SK-N-SH (cell line): Measurements from ENCODE around the gene INAFM2. TPM values are rescaled to one million over a fixed set of nuclear protein-coding genes. Genes with fewer than 3 reads are reported as not detected.

Experiments used
- CTCF ChIA-PET: fragments of 300-600, 350-600 bp; formaldehyde crosslinking; extraction: SDS; loops from one replicate; lab custom pipeline; 2021; lab: Yijun Ruan, JAX
- POLR2A ChIA-PET: fragments of 350-600 bp; sonication (Branson Sonifier 250); formaldehyde crosslinking; extraction: SDS; loops from one replicate; lab custom pipeline; 2020; ENCODE audit warnings: antibody characterized with exemption, inconsistent platforms; lab: Yijun Ruan, JAX
- DNase-seq: peaks from one replicate; pipeline ENCODE4 v3.0.0; 2012
- H2AFZ ChIP-seq: fragments of 200-600 bp; sonication (generic); 2 replicates; pipeline ENCODE4 v1.8.1; 2016; ENCODE audit warnings: antibody characterized with exemption, mild to moderate bottlenecking, low read depth
- H3F3A ChIP-seq: fragments of 200-600 bp; sonication (generic); replicated peaks from 2 replicates; pipeline ENCODE3; 2016; ENCODE audit warnings: antibody characterized with exemption, mild to moderate bottlenecking; ENCODE audit not compliant: insufficient read depth
- H3K27ac ChIP-seq, 2 experiments: fragments of 200-500 bp in 1 of 2; fragments of 200-600 bp in 1 of 2; sonication (Bioruptor generic) in 1 of 2; sonication (generic), shearing (Covaris generic) in 1 of 2; 2 replicates each; pipeline versions ENCODE4 v1.5.1 to v1.6.1; 2014 to 2016; ENCODE audit warnings: low read depth in 2 of 2, inconsistent platforms in 1 of 2, low read length in 1 of 2, mild to moderate bottlenecking in 1 of 2, mixed read lengths in 1 of 2
- H3K27me3 ChIP-seq: fragments of 200-600 bp; sonication (generic), shearing (Covaris generic); 2 replicates; pipeline ENCODE4 v1.6.1; 2016; ENCODE audit warnings: mixed run types; ENCODE audit not compliant: insufficient read depth
- H3K36me3 ChIP-seq, 2 experiments: fragments of 200-500 bp in 1 of 2; fragments of 200-600 bp in 1 of 2; sonication (Bioruptor generic) in 1 of 2; sonication (generic) in 1 of 2; replicated peaks in 1 of 2; 2 replicates each; pipeline versions ENCODE3 to v1.5.1; 2014 to 2016; ENCODE audit warnings: low read length in 1 of 2, mild to moderate bottlenecking in 1 of 2; ENCODE audit not compliant: insufficient read depth in 2 of 2, control insufficient read depth in 1 of 2
- H3K4me1 ChIP-seq, 2 experiments: fragments of 200-500 bp in 1 of 2; fragments of 200-600 bp in 1 of 2; sonication (Bioruptor generic) in 1 of 2; sonication (generic), shearing (Covaris generic) in 1 of 2; 2 replicates each; pipeline versions ENCODE4 v1.5.1 to v1.6.1; 2014 to 2016; ENCODE audit warnings: low read depth in 1 of 2, low read length in 1 of 2, mixed run types in 1 of 2; ENCODE audit not compliant: insufficient read depth in 2 of 2, control insufficient read depth in 1 of 2
- H3K4me2 ChIP-seq: fragments of 200-600 bp; sonication (generic), shearing (Covaris generic); 2 replicates; pipeline ENCODE4 v1.6.1; 2017; ENCODE audit warnings: mixed run types
- H3K4me3 ChIP-seq, 2 experiments: fragments of 200-500 bp in 1 of 2; fragments of 200-600 bp in 1 of 2; sonication (Bioruptor generic) in 1 of 2; sonication (generic), shearing (Covaris generic) in 1 of 2; 2 replicates each; pipeline versions ENCODE4 v1.5.1 to v1.8.1; 2014 to 2016; ENCODE audit warnings: low read depth in 2 of 2, inconsistent platforms in 1 of 2, low read length in 1 of 2, mild to moderate bottlenecking in 1 of 2, mixed read lengths in 1 of 2, moderate library complexity in 1 of 2
- H3K79me2 ChIP-seq: fragments of 200-600 bp; sonication (generic); 2 replicates; pipeline ENCODE4 v1.8.1; 2017; ENCODE audit warnings: mild to moderate bottlenecking; ENCODE audit not compliant: insufficient read depth
- H3K9ac ChIP-seq: fragments of 200-600 bp; sonication (generic); 2 replicates; pipeline ENCODE4 v1.6.1; 2017; ENCODE audit warnings: mixed run types
- H3K9me2 ChIP-seq: fragments of 200-600 bp; sonication (generic); 2 replicates; pipeline ENCODE4 v1.6.1; 2017; ENCODE audit warnings: mixed run types
- H3K9me3 ChIP-seq: fragments of 200-600 bp; sonication (generic); 2 replicates; pipeline ENCODE4 v1.6.1; 2017; ENCODE audit warnings: mixed run types, mild to moderate bottlenecking, moderate library complexity
- H4K20me1 ChIP-seq: fragments of 200-600 bp; sonication (generic); 2 replicates; pipeline ENCODE4 v1.6.1; 2017; ENCODE audit warnings: mild to moderate bottlenecking, mixed run types; ENCODE audit not compliant: insufficient read depth
- CHD2 ChIP-seq: fragments of 150-350 bp; IDR thresholded peaks from 2 replicates; pipeline ENCODE4 v1.6.1; 2018; ENCODE audit warnings: low read length; ENCODE audit not compliant: partially characterized antibody
- FOSL2 ChIP-seq: IDR thresholded peaks from 2 replicates; pipeline ENCODE4 v1.4.0; 2012; ENCODE audit warnings: low read depth, mild to moderate bottlenecking, moderate library complexity, borderline replicate concordance
- FOXM1 ChIP-seq: IDR thresholded peaks from 2 replicates; pipeline ENCODE4 v1.4.0; 2012; ENCODE audit warnings: low read depth, mild to moderate bottlenecking
- GATA2 ChIP-seq: sonication (generic); formaldehyde crosslinking; IDR thresholded peaks from 2 replicates; pipeline ENCODE4 v1.5.0; 2020; ENCODE audit warnings: mild to moderate bottlenecking, missing genetic modification reagents
- JUND ChIP-seq: IDR thresholded peaks from 2 replicates; pipeline ENCODE4 v1.4.0; 2012
- MXI1 ChIP-seq: IDR thresholded peaks from 2 replicates; pipeline ENCODE4 v1.6.1; 2012; ENCODE audit warnings: mild to moderate bottlenecking, low read depth, low read length, improper control_type of control experiment
- POLR2AphosphoS5 ChIP-seq: IDR thresholded peaks from 2 replicates; pipeline ENCODE4 v1.6.1; 2012; ENCODE audit warnings: low read depth, low read length
- SIN3A ChIP-seq: IDR thresholded peaks from 2 replicates; pipeline ENCODE4 v1.6.1; 2012; ENCODE audit warnings: low read depth, mild to moderate bottlenecking, low read length, moderate library complexity, borderline replicate concordance
- SMC3 ChIP-seq: IDR thresholded peaks from 2 replicates; pipeline ENCODE4 v1.6.1; 2012; ENCODE audit warnings: low read depth, low read length, improper control_type of control experiment
- TAF1 ChIP-seq: IDR thresholded peaks from 2 replicates; pipeline ENCODE4 v1.6.1; 2012; ENCODE audit warnings: low read depth, mild to moderate bottlenecking, low read length, moderate library complexity, borderline replicate concordance
- WGBS: methylation state at CpG from one replicate; pipeline ENCODE4 v1.1.6; 2017; ENCODE audit warnings: low lambda C conversion rate; 5-methylcytosine and 5-hydroxymethylcytosine counted together
- polyA plus RNA-seq, 3 experiments: library from polyadenylated mRNA; depleted of rRNA; stranded (reverse); fragments of >200 nt; gene quantifications; 2 replicates each; pipeline ENCODE4 v1.2.3, GENCODE V29; 2012
- TF ChIP-seq, protein P1 (sequence below): fragments of 150-350 bp; IDR thresholded peaks from 2 replicates; pipeline ENCODE4 v1.6.1; 2016; ENCODE audit warnings: mild to moderate bottlenecking, low read depth, low read length
- TF ChIP-seq, protein P2 (sequence below): fragments of 150-350 bp; IDR thresholded peaks from 2 replicates; pipeline ENCODE4 v1.6.1; 2017; ENCODE audit warnings: antibody characterized with exemption, low read length, low read depth, borderline replicate concordance
- TF ChIP-seq, protein P3 (sequence below): IDR thresholded peaks from 2 replicates; pipeline ENCODE4 v1.4.0; 2012; ENCODE audit warnings: low read depth
- TF ChIP-seq, protein P4 (sequence below): IDR thresholded peaks from 2 replicates; pipeline ENCODE4 v1.4.0; 2012; ENCODE audit warnings: low read depth, borderline replicate concordance
- TF ChIP-seq, protein P5 (sequence below): fragments of 200-600 bp; sonication (generic); IDR thresholded peaks from 2 replicates; pipeline ENCODE4 v1.6.1; 2017; ENCODE audit warnings: antibody characterized with exemption, mild to moderate bottlenecking, moderate library complexity
- TF ChIP-seq, protein P6 (sequence below): IDR thresholded peaks from 2 replicates; pipeline ENCODE4; 2012

Gene INAFM2
- polyA plus RNA-seq, 1 of the 3 experiments (the other 2 are of a cell fraction) = 7.8 TPM

DNA sequence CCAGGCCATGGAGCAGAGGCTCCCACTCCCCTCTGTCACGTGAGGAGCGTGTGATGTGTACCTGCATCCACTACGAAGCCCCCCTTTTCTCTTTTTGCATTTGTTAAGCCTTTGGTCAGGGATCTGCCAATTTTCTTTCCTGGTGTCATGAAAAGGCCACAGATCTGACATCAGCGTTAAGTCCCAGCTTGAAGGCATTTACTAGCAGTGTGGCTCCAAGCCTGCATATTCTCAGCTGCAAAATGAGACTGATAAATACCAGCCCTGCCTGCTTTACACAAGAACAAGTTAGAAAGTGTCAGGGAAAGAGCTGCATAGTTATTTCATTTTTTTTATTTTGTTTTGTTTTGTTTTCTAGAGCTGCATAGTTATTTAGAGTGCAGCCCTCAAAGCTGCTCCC lies 38.3 kb upstream of the INAFM2 start:
- Histone ChIP-seq H3K4me1 (peaks cover 6 to 23% of the 10 kb centered on the region in 2 experiments; a peak in 3 of 4 replicates), H3K4me3 (no peak overlapping the region), H3K4me2 (peak overlapping the region; percentile 23; the same call in 1 of the 2 replicates), H3K27me3 (peaks cover 18% of the 10 kb centered on the region), H4K20me1 (no peaks in the 10 kb centered on the region), H3K79me2 (no peaks in the 10 kb centered on the region), H3K36me3 (no peaks in the 10 kb centered on the region), H3K9ac (no peak overlapping the region), H3K9me2 (no peaks in the 10 kb centered on the region), H3K9me3 (no peaks in the 10 kb centered on the region), H3F3A (peaks cover 13% of the 10 kb centered on the region), H2AFZ (no peak overlapping the region), H3K27ac (no peak overlapping the region; a peak in 1 of 4 replicates)
- TF ChIP-seq, protein P1, sequence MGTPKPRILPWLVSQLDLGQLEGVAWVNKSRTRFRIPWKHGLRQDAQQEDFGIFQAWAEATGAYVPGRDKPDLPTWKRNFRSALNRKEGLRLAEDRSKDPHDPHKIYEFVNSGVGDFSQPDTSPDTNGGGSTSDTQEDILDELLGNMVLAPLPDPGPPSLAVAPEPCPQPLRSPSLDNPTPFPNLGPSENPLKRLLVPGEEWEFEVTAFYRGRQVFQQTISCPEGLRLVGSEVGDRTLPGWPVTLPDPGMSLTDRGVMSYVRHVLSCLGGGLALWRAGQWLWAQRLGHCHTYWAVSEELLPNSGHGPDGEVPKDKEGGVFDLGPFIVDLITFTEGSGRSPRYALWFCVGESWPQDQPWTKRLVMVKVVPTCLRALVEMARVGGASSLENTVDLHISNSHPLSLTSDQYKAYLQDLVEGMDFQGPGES = no peak
- POLR2A ChIA-PET = interaction anchor here (0.7 to 1.5 kb wide), 2 partner anchors 16 to 56 kb away, joined by 4 to 5 read pairs; no protein-coding TSS in a partner anchor
- 77% methylated on average over 4 of the region's 4 CpGs for WGBS
- no peak for DNase-seq
- CTCF ChIA-PET = interaction anchor here (1.2 to 66.3 kb wide), 5 partner anchors 9 to 68 kb away, joined by 4 to 2194 read pairs (median 9); partner anchors contain the start of genes CCDC9B, DISP2, INAFM2 and PHGR1

DNA sequence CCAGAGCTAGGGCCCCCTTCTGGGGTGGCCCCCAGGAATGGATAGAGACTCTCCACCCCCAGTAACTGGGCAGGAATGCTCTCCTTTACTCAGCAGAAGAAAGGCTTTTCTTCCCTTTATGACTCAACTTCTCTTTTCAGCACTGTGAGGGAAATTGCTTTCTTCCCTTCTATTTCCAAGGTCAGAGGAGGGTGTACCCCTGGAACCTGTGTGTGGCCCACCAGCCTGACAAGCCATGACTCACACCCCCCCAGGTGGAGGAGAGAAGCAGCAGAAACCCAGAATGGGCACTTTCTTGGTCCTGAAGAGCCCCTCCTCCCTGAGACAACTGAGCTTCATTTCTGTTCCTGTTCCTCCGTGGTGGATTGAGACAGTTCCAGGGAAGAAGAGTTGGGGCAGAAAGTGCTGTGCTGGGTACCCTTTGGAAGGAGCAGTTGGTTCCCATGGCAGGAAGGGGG lies 37.9 kb upstream of the INAFM2 start:
- WGBS = 64% methylated on average over 1 of the region's 1 CpG
- H3K9ac ChIP-seq = no peak overlapping the region
- no peak overlapping the region for H2AFZ ChIP-seq
- CTCF ChIA-PET = interaction anchor here (0.6 to 66.3 kb wide), 6 partner anchors 10 to 68 kb away, joined by 3 to 2194 read pairs (median 6); partner anchors contain the start of genes CCDC9B, DISP2, INAFM2 and PHGR1
- DNase-seq = no peak
- H3K4me1 ChIP-seq = peaks cover 6 to 27% of the 10 kb centered on the region in 2 experiments; a peak in 3 of 4 replicates
- H3K27me3 ChIP-seq = peaks cover 18% of the 10 kb centered on the region
- no peak for TF ChIP-seq FOXM1
- TF ChIP-seq, protein P2, sequence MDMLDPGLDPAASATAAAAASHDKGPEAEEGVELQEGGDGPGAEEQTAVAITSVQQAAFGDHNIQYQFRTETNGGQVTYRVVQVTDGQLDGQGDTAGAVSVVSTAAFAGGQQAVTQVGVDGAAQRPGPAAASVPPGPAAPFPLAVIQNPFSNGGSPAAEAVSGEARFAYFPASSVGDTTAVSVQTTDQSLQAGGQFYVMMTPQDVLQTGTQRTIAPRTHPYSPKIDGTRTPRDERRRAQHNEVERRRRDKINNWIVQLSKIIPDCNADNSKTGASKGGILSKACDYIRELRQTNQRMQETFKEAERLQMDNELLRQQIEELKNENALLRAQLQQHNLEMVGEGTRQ = no peak
- TF ChIP-seq, protein P3, sequence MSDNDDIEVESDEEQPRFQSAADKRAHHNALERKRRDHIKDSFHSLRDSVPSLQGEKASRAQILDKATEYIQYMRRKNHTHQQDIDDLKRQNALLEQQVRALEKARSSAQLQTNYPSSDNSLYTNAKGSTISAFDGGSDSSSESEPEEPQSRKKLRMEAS = no peak
- no peak for TF ChIP-seq FOSL2
- TF ChIP-seq POLR2AphosphoS5 = no peak
- TF ChIP-seq TAF1 = no peak
- TF ChIP-seq GATA2 = no peak
- TF ChIP-seq MXI1 = no peak
- TF ChIP-seq, protein P4, sequence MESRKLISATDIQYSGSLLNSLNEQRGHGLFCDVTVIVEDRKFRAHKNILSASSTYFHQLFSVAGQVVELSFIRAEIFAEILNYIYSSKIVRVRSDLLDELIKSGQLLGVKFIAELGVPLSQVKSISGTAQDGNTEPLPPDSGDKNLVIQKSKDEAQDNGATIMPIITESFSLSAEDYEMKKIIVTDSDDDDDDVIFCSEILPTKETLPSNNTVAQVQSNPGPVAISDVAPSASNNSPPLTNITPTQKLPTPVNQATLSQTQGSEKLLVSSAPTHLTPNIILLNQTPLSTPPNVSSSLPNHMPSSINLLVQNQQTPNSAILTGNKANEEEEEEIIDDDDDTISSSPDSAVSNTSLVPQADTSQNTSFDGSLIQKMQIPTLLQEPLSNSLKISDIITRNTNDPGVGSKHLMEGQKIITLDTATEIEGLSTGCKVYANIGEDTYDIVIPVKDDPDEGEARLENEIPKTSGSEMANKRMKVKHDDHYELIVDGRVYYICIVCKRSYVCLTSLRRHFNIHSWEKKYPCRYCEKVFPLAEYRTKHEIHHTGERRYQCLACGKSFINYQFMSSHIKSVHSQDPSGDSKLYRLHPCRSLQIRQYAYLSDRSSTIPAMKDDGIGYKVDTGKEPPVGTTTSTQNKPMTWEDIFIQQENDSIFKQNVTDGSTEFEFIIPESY = no peak
- no peak for TF ChIP-seq JUND
- TF ChIP-seq, protein P5, sequence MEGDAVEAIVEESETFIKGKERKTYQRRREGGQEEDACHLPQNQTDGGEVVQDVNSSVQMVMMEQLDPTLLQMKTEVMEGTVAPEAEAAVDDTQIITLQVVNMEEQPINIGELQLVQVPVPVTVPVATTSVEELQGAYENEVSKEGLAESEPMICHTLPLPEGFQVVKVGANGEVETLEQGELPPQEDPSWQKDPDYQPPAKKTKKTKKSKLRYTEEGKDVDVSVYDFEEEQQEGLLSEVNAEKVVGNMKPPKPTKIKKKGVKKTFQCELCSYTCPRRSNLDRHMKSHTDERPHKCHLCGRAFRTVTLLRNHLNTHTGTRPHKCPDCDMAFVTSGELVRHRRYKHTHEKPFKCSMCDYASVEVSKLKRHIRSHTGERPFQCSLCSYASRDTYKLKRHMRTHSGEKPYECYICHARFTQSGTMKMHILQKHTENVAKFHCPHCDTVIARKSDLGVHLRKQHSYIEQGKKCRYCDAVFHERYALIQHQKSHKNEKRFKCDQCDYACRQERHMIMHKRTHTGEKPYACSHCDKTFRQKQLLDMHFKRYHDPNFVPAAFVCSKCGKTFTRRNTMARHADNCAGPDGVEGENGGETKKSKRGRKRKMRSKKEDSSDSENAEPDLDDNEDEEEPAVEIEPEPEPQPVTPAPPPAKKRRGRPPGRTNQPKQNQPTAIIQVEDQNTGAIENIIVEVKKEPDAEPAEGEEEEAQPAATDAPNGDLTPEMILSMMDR = no peak
- no peak for TF ChIP-seq SMC3
- TF ChIP-seq, protein P6, sequence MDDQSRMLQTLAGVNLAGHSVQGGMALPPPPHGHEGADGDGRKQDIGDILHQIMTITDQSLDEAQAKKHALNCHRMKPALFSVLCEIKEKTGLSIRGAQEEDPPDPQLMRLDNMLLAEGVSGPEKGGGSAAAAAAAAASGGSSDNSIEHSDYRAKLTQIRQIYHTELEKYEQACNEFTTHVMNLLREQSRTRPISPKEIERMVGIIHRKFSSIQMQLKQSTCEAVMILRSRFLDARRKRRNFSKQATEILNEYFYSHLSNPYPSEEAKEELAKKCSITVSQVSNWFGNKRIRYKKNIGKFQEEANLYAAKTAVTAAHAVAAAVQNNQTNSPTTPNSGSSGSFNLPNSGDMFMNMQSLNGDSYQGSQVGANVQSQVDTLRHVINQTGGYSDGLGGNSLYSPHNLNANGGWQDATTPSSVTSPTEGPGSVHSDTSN = no peak
- no peak for TF ChIP-seq CHD2
- TF ChIP-seq, protein P1 = no peak
- TF ChIP-seq SIN3A = no peak
- H3K27ac ChIP-seq = no peak overlapping the region
- H3K79me2 ChIP-seq = no peaks in the 10 kb centered on the region
- H3K9me2 ChIP-seq = no peaks in the 10 kb centered on the region
- POLR2A ChIA-PET = interaction anchor here (0.7 to 1.5 kb wide), 2 partner anchors 16 to 56 kb away, joined by 4 to 5 read pairs; no protein-coding TSS in a partner anchor
- no peak overlapping the region for H3K4me3 ChIP-seq
- no peaks in the 10 kb centered on the region for H4K20me1 ChIP-seq
- H3K36me3 ChIP-seq = no peaks in the 10 kb centered on the region
- no peaks in the 10 kb centered on the region for H3K9me3 ChIP-seq
- H3F3A ChIP-seq = peaks cover 9% of the 10 kb centered on the region
- H3K4me2 ChIP-seq = peak overlapping the region; percentile 23; the same call in 1 of the 2 replicates
